ENCODE measurements around the gene HMBS.

DNA sequence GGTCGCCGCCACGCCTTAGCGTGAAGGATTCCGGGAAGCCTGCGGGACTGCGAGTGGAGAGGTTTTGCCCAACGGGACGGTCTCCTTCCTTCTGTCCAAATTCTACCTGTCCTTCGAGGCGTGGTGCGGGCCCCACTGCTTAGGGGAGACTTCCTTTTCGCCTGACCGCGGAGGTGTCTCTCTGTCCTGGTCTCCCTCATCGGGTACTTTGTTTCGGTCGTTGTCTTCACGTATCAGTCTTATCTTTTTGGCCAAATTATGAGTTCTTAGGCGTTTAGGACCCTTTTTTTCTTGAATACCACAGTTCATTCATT, 37.1 kb downstream of the HMBS start:
- TF ChIP-seq EZH2 (IDR thresholded peaks at IDR 0.05; ENCODE audit: insufficient read depth, poor library complexity, severe bottlenecking) (no peak), EZH2phosphoT487 (IDR thresholded peaks at IDR 0.05; ENCODE audit: insufficient read depth, low read depth) (no peak)

Measured in GM23248 (cell line).